HG03280 (cell line): ENCODE results near the gene CGN.

ENCODE experiments used
- ATAC-seq: cut with Tn5 transposase; IDR thresholded peaks from one replicate; pipeline ENCODE4 v1.9.1; 2021; ENCODE audit warnings: mild to moderate bottlenecking, moderate library complexity; ENCODE audit not compliant: unreplicated experiment

Gene CGN

GRCh38 chr1:151499365-151499764, 11.8 kb upstream of the CGN start:
- ATAC-seq = no peak

DNA sequence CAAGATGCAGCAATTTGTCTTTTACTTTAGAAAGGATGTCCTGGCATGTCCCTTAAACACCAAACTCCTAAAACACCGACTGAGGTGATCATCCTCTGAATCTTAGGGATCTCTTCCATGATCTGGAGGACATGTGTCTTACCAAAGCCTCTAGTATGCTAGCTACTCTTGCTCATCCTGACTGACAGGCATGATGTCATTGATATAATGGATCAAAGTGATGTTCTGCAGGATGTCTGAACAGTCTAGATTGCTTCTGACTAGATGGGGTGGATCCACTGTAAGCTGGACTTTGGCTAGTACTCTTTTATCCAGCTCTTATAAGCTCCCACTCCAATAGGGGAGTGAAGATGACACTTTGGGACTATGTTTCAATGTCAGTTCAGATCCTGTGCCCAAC, 11.3 kb upstream of the CGN start:
- ATAC-seq = no peak

GRCh38 chr1:151501474-151501873, 9.7 kb upstream of the CGN start:
- ATAC-seq = no peak

DNA sequence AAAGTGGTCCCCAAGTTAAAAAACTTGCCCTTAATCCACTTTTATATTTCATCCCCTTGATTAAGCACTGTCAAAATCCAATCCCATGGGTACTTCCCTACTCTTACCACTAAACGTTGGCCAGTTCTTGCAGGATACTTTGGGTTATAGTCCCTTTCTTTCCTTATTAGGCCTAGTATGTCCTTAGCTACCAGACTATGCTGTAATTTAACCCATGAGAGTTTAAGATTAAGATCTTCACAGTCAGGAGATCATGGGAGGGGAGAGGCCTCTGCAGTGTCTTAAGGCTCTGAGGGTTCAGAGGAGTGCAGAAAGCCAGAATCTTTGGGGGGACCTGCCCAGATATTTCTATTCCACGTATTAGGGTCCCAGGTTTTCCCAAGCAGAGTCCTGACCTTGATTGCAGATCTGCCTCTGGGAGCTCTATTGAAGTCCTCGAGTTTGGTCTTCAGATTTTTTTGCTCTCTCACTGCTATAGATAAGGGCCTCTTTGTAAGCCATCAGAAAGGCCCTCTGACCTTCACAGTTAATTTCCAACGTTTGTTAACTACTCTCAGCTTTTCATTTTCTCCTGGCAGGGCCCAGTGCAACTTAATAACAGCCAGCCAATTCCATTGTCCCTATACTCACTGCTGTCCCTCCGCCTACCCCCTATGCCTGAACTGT, 9.0 kb upstream of the CGN start:
- no peak for ATAC-seq

GRCh38 chr1:151502859-151503780, 8.1 kb upstream of the CGN start:
- ATAC-seq = no peak

- ATAC-seq = no peak
These were observed 6.9 kb upstream of the CGN start for GRCh38 chr1:151504252-151504651.

GRCh38 chr1:151504759-151505158, 6.4 kb upstream of the CGN start:
- ATAC-seq = no peak

DNA sequence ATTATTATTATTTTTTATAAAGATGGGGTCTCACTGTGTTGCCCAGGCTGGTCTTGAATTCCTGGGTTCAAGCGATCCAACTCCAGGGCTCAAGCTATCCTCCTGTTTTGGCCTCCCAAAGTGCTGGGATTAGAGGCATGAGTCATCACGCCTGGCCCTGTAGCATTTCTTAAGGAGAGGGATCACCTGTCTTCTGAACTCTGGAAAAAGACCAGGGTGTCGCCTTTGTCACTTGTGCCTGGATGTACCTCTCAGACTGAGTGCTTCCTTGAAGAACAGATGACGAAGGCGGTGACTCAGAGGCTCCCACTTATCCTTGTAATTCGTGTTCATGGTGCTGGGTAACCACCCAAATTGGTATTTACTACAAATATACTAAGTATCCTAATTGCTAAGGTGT, 2.4 kb upstream of the CGN start:
- no peak for ATAC-seq

DNA sequence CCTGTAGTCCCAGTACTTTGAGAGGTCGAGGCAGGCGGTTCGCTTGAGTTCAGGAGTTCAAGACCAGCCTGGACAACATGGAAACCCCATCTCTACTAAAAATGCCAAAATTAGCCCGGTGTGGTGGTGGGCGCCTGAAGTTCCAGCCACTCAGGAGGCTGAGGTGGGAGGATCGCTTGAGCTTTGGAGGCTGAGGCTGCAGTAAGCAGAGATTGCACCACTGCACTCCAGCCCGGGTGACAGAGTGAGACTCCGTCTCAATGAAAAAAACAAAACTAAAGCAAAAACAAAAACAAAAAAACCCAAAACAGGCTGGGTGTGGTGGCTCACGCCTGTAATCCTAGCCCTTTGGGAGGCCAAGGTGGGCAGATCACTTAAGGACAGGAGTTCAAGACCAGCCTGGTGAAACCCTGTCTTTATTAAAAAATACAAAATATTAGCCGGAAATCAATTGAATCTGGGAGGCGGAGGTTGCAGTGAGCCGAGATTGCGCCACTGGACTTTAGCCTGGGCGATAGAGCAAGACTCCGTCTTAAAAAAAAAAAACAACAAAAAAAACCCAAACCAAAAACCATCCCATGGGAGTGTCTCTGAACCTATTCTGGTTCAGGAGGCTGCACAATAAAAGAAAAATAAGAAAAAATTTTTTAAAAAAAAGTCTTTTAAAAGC, 1.7 kb upstream of the CGN start:
- ATAC-seq = no peak

GRCh38 chr1:151510020-151510405, 1.2 kb upstream of the CGN start:
- no peak for ATAC-seq

GRCh38 chr1:151510614-151510956, 602 bp upstream of the CGN start:
- no peak for ATAC-seq

- ATAC-seq = no peak
These were observed 539 bp downstream of the CGN start for GRCh38 chr1:151511636-151512215.

DNA sequence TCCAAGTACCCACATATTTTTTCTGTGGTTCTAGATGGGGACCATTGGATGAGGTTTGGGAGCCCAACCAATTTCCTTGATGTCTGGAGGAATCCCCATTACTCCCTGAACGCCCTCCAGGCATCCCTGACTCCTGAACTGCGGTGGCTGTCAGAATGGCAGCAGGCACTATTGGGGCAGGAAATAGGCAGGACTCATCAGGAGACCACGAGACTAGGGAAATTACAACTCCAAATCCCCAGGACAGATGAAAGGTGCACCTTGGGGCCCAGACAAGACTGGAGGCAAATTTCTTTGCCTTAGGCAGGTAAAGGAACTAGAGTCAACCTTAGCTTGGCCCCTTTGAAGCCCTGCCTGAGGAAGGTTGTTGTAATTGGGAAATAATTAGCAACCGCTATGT, 1.1 kb downstream of the CGN start:
- ATAC-seq = no peak

GRCh38 chr1:151512801-151513625, 1.8 kb downstream of the CGN start:
- ATAC-seq = no peak

GRCh38 chr1:151513626-151514121, 2.5 kb downstream of the CGN start:
- no peak for ATAC-seq

DNA sequence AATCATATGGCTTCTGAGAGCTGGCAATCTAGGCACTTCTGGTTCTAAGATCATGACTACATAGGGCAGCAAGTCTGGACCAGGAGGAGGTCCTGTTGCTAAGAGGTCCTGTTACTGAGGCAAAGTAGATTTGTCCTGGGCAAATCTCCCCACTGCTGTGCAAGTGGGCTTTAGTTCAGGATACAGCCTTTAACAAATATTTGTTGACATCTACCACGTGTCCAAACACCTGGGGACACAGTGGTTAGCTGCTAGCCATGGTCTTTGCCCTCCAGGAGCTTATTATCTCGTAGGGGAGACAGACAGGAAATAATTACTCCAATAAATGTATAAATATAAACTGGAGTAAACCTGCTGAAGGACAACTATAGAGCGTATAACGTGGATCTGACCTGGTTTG, 3.2 kb downstream of the CGN start:
- ATAC-seq = no peak

GRCh38 chr1:151515265-151515664, 4.1 kb downstream of the CGN start:
- no peak for ATAC-seq

- ATAC-seq = no peak
These were observed 4.9 kb downstream of the CGN start for GRCh38 chr1:151516031-151516511.

- no peak for ATAC-seq
These were observed 7.2 kb downstream of the CGN start for GRCh38 chr1:151518431-151518830.

DNA sequence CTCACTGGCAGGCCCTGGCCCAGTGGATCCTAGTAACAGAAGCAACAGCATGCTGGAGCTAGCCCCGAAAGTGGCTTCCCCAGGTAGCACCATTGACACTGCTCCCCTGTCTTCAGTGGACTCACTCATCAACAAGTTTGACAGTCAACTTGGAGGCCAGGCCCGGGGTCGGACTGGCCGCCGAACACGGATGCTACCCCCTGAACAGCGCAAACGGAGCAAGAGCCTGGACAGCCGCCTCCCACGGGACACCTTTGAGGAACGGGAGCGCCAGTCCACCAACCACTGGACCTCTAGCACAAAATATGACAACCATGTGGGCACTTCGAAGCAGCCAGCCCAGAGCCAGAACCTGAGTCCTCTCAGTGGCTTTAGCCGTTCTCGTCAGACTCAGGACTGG, 7.7 kb downstream of the CGN start:
- ATAC-seq = no peak
